Smooth muscle cell (in vitro differentiated cells): Measurements from ENCODE around the gene TXNL4A. TPM values are rescaled to one million over a fixed set of nuclear protein-coding genes. Genes with fewer than 3 reads are reported as not detected.

Source experiments
- DNase-seq: peaks from one replicate; lab custom pipeline; 2025; ENCODE audit not compliant: unreplicated experiment; lab: John Stamatoyannopoulos, UW
- H2AFZ ChIP-seq: fragments of 200-600 bp; sonication (generic); 2 replicates; pipeline ENCODE4 v1.6.0; 2016; ENCODE audit warnings: antibody characterized with exemption, low read depth, mild to moderate bottlenecking
- H3F3A ChIP-seq: fragments of 200-600 bp; sonication (generic); 2 replicates; pipeline ENCODE4 v1.6.0; 2017; ENCODE audit warnings: antibody characterized with exemption, low read depth
- H3K27ac ChIP-seq: fragments of 200-600 bp; sonication (generic); 2 replicates; pipeline ENCODE4 v1.5.1; 2016; ENCODE audit warnings: low read depth, mild to moderate bottlenecking
- H3K27me3 ChIP-seq: fragments of 200-600 bp; sonication (generic); 2 replicates; pipeline ENCODE4 v1.6.1; 2016; ENCODE audit warnings: low read depth, mild to moderate bottlenecking
- H3K36me3 ChIP-seq: fragments of 200-600 bp; sonication (generic); 2 replicates; pipeline ENCODE4 v1.5.1; 2016; ENCODE audit warnings: low read depth
- H3K4me1 ChIP-seq: fragments of 200-600 bp; sonication (generic); 2 replicates; pipeline ENCODE4 v1.5.1; 2016; ENCODE audit warnings: low read depth
- H3K4me2 ChIP-seq: fragments of 200-600 bp; sonication (generic); 2 replicates; pipeline ENCODE4 v1.6.0; 2016; ENCODE audit warnings: mild to moderate bottlenecking
- H3K4me3 ChIP-seq: fragments of 200-600 bp; sonication (generic); 2 replicates; pipeline ENCODE4 v1.5.1; 2016; ENCODE audit warnings: mild to moderate bottlenecking
- H3K79me2 ChIP-seq: fragments of 200-600 bp; sonication (generic); 2 replicates; pipeline ENCODE4 v1.6.0; 2016; ENCODE audit warnings: low read depth, mild to moderate bottlenecking
- H3K9ac ChIP-seq: fragments of 200-600 bp; sonication (generic); 2 replicates; pipeline ENCODE4 v1.6.0; 2016; ENCODE audit warnings: low read depth
- H3K9me3 ChIP-seq: fragments of 200-600 bp; sonication (generic); replicated peaks from 2 replicates; pipeline ENCODE4 v1.5.1; 2016; ENCODE audit warnings: low read depth
- H4K20me1 ChIP-seq: fragments of 200-600 bp; sonication (generic); 2 replicates; pipeline ENCODE4 v1.6.0; 2016; ENCODE audit warnings: low read depth
- CTCF ChIP-seq: fragments of 200-600 bp; sonication (generic); IDR thresholded peaks from 2 replicates; pipeline ENCODE4 v1.5.1; 2017; ENCODE audit warnings: borderline replicate concordance, mild to moderate bottlenecking, antibody characterized with exemption; ENCODE audit not compliant: insufficient read depth, poor library complexity, severe bottlenecking
- WGBS: methylation state at CpG from one replicate; pipeline ENCODE4 v1.1.7; 2016; ENCODE audit warnings: low lambda C conversion rate; 5-methylcytosine and 5-hydroxymethylcytosine counted together
- polyA plus RNA-seq: library from polyadenylated mRNA; unstranded; fragments of >200 nt; fragmentation: Nextera tagmentation; extraction: Ambion mirVana; gene quantifications from 2 replicates; pipeline ENCODE4 v1.2.1, GENCODE V29; 2016
- total RNA-seq: library from RNA; depleted of rRNA; stranded (reverse); fragments of >200 nt; gene quantifications from 2 replicates; pipeline ENCODE4 v1.2.3, GENCODE V29; 2014

TXNL4A gene
- total and polyA plus RNA-seq, 2 experiments from 2014 or later: 62.2 to 243 TPM

DNA sequence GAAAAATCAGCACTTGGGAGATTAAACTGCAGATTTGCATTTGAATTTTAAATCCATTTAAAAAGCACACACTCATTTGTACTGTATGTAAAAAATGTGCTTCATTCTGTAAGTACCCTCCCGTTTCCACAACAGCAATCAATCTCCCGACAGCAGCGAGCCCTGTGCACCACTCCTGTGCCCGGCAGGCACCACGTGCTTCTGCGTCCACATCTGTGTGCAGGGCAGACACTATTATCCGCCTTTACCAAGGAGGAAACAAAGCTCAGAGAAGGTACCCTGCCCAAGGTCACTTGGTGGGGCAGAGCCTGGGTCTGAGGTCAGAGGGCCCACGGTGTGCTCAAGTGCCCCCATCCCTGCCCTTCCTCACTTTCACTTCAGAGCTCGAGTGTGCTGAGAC lies 16.4 kb downstream of the TXNL4A start:
- no peak overlapping the region for H3K27ac ChIP-seq
- TF ChIP-seq CTCF: no peak
- no peak for DNase-seq
- H3K27me3 ChIP-seq: no peaks in the 10 kb centered on the region
- H4K20me1 ChIP-seq: peaks cover 63% of the 10 kb centered on the region
- H3K79me2 ChIP-seq: peaks cover 32% of the 10 kb centered on the region
- 96% methylated on average over 9 of the region's 9 CpGs for WGBS
- no peaks in the 10 kb centered on the region for H3K4me1 ChIP-seq
- H3K4me2 ChIP-seq: no peak overlapping the region
- H3K9me3 ChIP-seq: no peaks in the 10 kb centered on the region
- H3K9ac ChIP-seq: no peak overlapping the region
- no peak overlapping the region for H3K4me3 ChIP-seq
- H2AFZ ChIP-seq: no peak overlapping the region
- H3F3A ChIP-seq: peaks cover 6% of the 10 kb centered on the region
- H3K36me3 ChIP-seq: no peaks in the 10 kb centered on the region

DNA sequence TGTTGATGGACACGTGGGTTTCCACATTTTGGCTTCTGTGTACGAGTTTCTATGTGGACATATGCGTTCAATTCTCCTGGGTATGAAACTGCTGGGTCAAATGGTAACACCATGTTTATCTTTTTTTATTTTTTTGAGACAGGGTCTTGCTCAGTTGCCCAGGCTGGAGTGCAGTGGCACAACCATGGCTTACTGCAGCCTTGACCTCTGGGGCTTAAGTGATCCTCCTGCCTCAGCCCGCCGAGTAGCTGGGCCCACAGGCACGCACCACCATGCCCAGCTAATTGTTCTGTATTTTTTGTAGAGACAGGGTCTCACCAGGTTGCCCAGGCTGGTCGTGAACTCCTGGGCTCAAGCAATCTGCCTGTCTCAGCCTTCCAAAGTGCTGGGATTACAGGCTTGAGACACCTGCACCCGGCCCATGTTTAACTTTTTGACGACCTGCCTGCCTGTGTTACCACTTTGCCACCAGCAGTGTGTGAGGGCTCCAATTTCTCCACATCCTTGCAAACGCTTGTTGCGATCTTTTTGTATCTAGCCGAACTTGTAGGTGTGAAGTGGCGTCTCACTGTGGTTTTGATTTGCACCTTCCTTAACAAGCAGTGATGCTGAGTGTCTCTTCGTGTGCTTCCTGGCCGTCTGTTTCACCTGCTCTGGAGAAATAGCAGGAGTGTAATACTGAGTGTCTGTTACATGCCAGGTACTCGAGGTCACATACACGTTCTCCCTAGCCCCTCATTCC lies 17.0 kb downstream of the TXNL4A start:
- 96% methylated on average over 17 of the region's 17 CpGs for WGBS
- Histone ChIP-seq H3K9me3 (no peaks in the 10 kb centered on the region), H3K4me3 (no peak overlapping the region), H3F3A (peaks cover 6% of the 10 kb centered on the region), H3K79me2 (peaks cover 28% of the 10 kb centered on the region), H3K4me2 (no peak overlapping the region), H3K9ac (no peak overlapping the region), H3K4me1 (no peaks in the 10 kb centered on the region), H2AFZ (no peak overlapping the region), H3K36me3 (no peaks in the 10 kb centered on the region), H3K27ac (no peak overlapping the region), H4K20me1 (peaks cover 57% of the 10 kb centered on the region), H3K27me3 (no peaks in the 10 kb centered on the region)
- no peak for TF ChIP-seq CTCF
- DNase-seq: no peak

GRCh38 chr18:79970419-79971133 lies 17.8 kb downstream of the TXNL4A start:
- Histone ChIP-seq H3K4me3 (no peak overlapping the region), H3K9ac (no peak overlapping the region), H3F3A (peaks cover 6% of the 10 kb centered on the region), H2AFZ (no peak overlapping the region), H3K4me1 (no peaks in the 10 kb centered on the region), H3K27me3 (no peaks in the 10 kb centered on the region), H4K20me1 (peaks cover 49% of the 10 kb centered on the region), H3K4me2 (no peak overlapping the region), H3K9me3 (no peaks in the 10 kb centered on the region), H3K36me3 (no peaks in the 10 kb centered on the region), H3K27ac (no peak overlapping the region), H3K79me2 (peaks cover 23% of the 10 kb centered on the region)
- no peak for TF ChIP-seq CTCF
- WGBS: 94% methylated on average over 12 of the region's 12 CpGs
- DNase-seq: no peak
